ENCODE data around the gene SHISAL1. TPM values are rescaled to one million over a fixed set of nuclear protein-coding genes. Genes with fewer than 3 reads are reported as not detected.

SHISAL1 gene
- total and polyA plus RNA-seq, 11 donors: 0.32 to 1.5 (median 0.85) TPM

- Histone ChIP-seq H3K27me3 (peaks cover 0 to 39% (median 15%) of the 10 kb centered on the region in 9 donors), H3K9me3 (no peaks in the 10 kb centered on the region), H3K4me1 (peaks cover 0 to 13% (median 7%) of the 10 kb centered on the region in 12 donors), H3K27ac (no peak overlapping the region), H3K4me3 (peak overlapping the region in 9 of 12 donors; percentile 12 to 60 (median 40)), H3K36me3 (no peaks in the 10 kb centered on the region)
- peak in 2 of 5 donors; percentile 25 to 48 for DNase-seq
- ATAC-seq: peak in 1 of 4 donors; percentile 73
- intact Hi-C loops (cut with DNase I): loop anchor here in 3 of 10 donors (5.0 to 10.0 kb wide), 3 partner anchors 247 to 340 kb away; no protein-coding TSS in a partner anchor
- TF ChIP-seq CTCF (IDR thresholded peaks at IDR 0.05) (peak in 2 of 12 donors; percentile 14 to 34), POLR2A (IDR thresholded peaks at IDR 0.05) (no peak)
- WGBS, 4 donors: 11 to 13% (median 11%) methylated on average over 47 to 55 of the region's 55 CpGs
Observed at GRCh38 chr22:44331881-44332714, 19.3 kb upstream of the SHISAL1 start.

GRCh38 chr22:44330744-44331660 lies 18.3 kb upstream of the SHISAL1 start:
- intact Hi-C loops (cut with DNase I): loop anchor here in 3 of 10 donors (5.0 to 10.0 kb wide), 3 partner anchors 246 to 339 kb away; no protein-coding TSS in a partner anchor
- WGBS, 4 donors: 2 to 5% (median 4%) methylated on average over 35 to 103 of the region's 103 CpGs
- Histone ChIP-seq H3K36me3 (no peaks in the 10 kb centered on the region), H3K4me1 (peaks cover 0 to 20% (median 12%) of the 10 kb centered on the region in 12 donors), H3K27me3 (peaks cover 0 to 44% (median 15%) of the 10 kb centered on the region in 9 donors), H3K4me3 (peak overlapping the region in 11 of 12 donors; percentile 13 to 60 (median 44)), H3K27ac (peak overlapping the region in 1 of 12 donors; percentile 9), H3K9me3 (no peaks in the 10 kb centered on the region)
- ATAC-seq (no peak), DNase-seq (no peak)
- TF ChIP-seq CTCF (IDR thresholded peaks at IDR 0.05): no peak
- no peak for TF ChIP-seq POLR2A (IDR thresholded peaks at IDR 0.05)

DNA sequence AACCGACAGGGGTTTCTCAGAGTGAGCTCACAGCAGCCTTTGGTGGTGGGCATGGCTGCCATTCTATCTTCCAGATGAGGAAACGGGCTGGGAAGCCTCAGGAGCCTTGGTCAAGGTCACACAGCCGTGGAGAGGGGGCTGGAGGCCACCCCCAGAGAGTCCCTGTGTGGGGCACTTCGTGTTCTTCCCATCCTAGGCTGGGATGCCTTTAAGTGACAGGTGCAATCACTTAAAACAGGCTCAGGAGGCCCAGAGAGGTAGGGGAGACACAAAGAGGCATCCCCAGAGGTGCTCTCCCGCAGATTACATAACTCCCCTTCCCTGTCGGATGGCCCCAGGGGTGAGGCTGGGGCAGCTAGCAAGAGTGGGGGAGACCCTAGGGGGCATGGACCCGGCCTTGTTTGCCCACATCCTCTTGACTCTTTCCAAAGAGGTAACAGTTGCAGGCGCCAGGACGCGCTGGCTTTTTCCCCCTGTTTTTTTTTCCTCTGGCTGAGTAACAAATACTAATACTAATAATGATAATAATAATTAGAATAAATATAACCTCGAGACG lies 17.5 kb upstream of the SHISAL1 start:
- 37 to 58% (median 45%) methylated on average over 12 of the region's 12 CpGs for WGBS, 4 donors
- peak overlapping the region in 1 of 12 donors; percentile 9 for H3K27ac ChIP-seq
- TF ChIP-seq CTCF (IDR thresholded peaks at IDR 0.05) (no peak), POLR2A (IDR thresholded peaks at IDR 0.05) (no peak)
- no peaks in the 10 kb centered on the region for H3K9me3 ChIP-seq
- DNase-seq: no peak
- H3K4me3 ChIP-seq: peak overlapping the region in 8 of 12 donors; percentile 38 to 60 (median 46)
- H3K36me3 ChIP-seq: no peaks in the 10 kb centered on the region
- no peak for ATAC-seq
- peaks cover 0 to 24% (median 15%) of the 10 kb centered on the region in 12 donors for H3K4me1 ChIP-seq
- intact Hi-C loops (cut with DNase I): loop anchor here in 3 of 10 donors (5.0 to 10.0 kb wide), 3 partner anchors 245 to 338 kb away; no protein-coding TSS in a partner anchor
- H3K27me3 ChIP-seq: peaks cover 0 to 44% (median 15%) of the 10 kb centered on the region in 9 donors
